Thyroid gland (tissue), 4 donors: ENCODE results near the gene KIAA0232. TPM values are rescaled to one million over a fixed set of nuclear protein-coding genes. Genes with fewer than 3 reads are reported as not detected.

Experiments used
- DNase-seq, 2 donors: peaks; one replicate each; pipeline ENCODE4 v3.0.0-alpha.2; 2019
- H3K27ac ChIP-seq, 3 donors: fragments of 200-600 bp; sonication (generic); 1 replicate in 2 of 3; 2 replicates in 1 of 3; pipeline ENCODE4 v1.5.1; 2016 to 2019; ENCODE audit warnings: mild to moderate bottlenecking in 1 of 3, moderate library complexity in 1 of 3
- H3K27me3 ChIP-seq: fragments of 200-600 bp; sonication (generic); one replicate; pipeline ENCODE4 v1.5.1; 2019
- H3K36me3 ChIP-seq, 2 donors: fragments of 200-600 bp; sonication (generic); one replicate each; pipeline ENCODE4 v1.5.1; 2016 to 2019
- H3K4me1 ChIP-seq, 2 donors: fragments of 200-600 bp; sonication (generic); one replicate each; pipeline ENCODE4 v1.5.1; 2017 to 2019
- H3K4me3 ChIP-seq, 3 donors: fragments of 200-600 bp; sonication (generic); replicated peaks in 1 of 3; 1 replicate in 2 of 3; 2 replicates in 1 of 3; pipeline ENCODE4 v1.5.1; 2016; ENCODE audit warnings: mild to moderate bottlenecking in 1 of 3
- H3K9me3 ChIP-seq: fragments of 200-600 bp; sonication (generic); one replicate; pipeline ENCODE4 v1.5.1; 2017
- CTCF ChIP-seq, 6 experiments: fragments of 200-600 bp in 3 of 6; fragments of 450-650 bp in 3 of 6; sonication (generic) in 3 of 6; IDR thresholded peaks; one replicate each; pipeline ENCODE4 v1.5.1; 2016 to 2019; ENCODE audit warnings: antibody characterized with exemption in 6 of 6, mild to moderate bottlenecking in 2 of 6, inconsistent platforms in 1 of 6, moderate library complexity in 1 of 6
- POLR2A ChIP-seq, 2 donors: fragments of 450-650 bp; IDR thresholded peaks; one replicate each; pipeline ENCODE4 v1.6.1; 2017; ENCODE audit warnings: antibody characterized with exemption in 2 of 2, mild to moderate bottlenecking in 2 of 2, moderate library complexity in 1 of 2
- WGBS, 2 donors: methylation state at CpG; one replicate each; pipeline ENCODE4 v1.1.5; 2017; 5-methylcytosine and 5-hydroxymethylcytosine counted together
- intact Hi-C: fragments of 100-400 bp; cut with DNase I; formaldehyde crosslinking; loops from one replicate; pipeline ENCODE4 v1.15.1; 2023
- total RNA-seq, 4 donors: library from RNA; depleted of rRNA; stranded (reverse); fragments of >200 nt; gene quantifications; one replicate each; pipeline ENCODE4 v1.2.3, GENCODE V29; 2016

The KIAA0232 gene
- total RNA-seq, 4 donors from 2014 or later: 37.1 to 73.2 (median 50.6) TPM

GRCh38 chr4:6764976-6765620, 17.4 kb upstream of the KIAA0232 start:
- intact Hi-C loops: no loop called here
- H3K36me3 ChIP-seq: no peaks in the 10 kb centered on the region

GRCh38 chr4:6765703-6766102, 16.8 kb upstream of the KIAA0232 start:
- Histone ChIP-seq H3K4me1 (peaks cover 0 to 4% of the 10 kb centered on the region in 2 donors), H3K27me3 (no peaks in the 10 kb centered on the region), H3K27ac (no peak overlapping the region), H3K36me3 (no peaks in the 10 kb centered on the region), H3K4me3 (no peak overlapping the region), H3K9me3 (no peaks in the 10 kb centered on the region)
- TF ChIP-seq POLR2A (IDR thresholded peaks at IDR 0.05): no peak
- no peak for TF ChIP-seq CTCF (IDR thresholded peaks at IDR 0.05)
- 94 to 98% methylated on average over 2 of the region's 2 CpGs for WGBS, 2 donors
- intact Hi-C loops: no loop called here
- DNase-seq: no peak

More at GRCh38 chr4:6764976-6765620, 17.4 kb upstream of the KIAA0232 start:
- Histone ChIP-seq H3K27me3 (no peaks in the 10 kb centered on the region), H3K4me1 (no peaks in the 10 kb centered on the region), H3K4me3 (no peak overlapping the region), H3K27ac (no peak overlapping the region), H3K9me3 (no peaks in the 10 kb centered on the region)
- no peak for DNase-seq
- TF ChIP-seq POLR2A (IDR thresholded peaks at IDR 0.05) (no peak), CTCF (IDR thresholded peaks at IDR 0.05) (no peak)
- WGBS, 2 donors: 84 to 87% methylated on average over 11 of the region's 11 CpGs

- no peak for DNase-seq
- peaks cover 11 to 21% of the 10 kb centered on the region in 2 donors for H3K4me1 ChIP-seq
Observed at GRCh38 chr4:6767386-6767747, 15.2 kb upstream of the KIAA0232 start.

GRCh38 chr4:6767748-6768538, 14.6 kb upstream of the KIAA0232 start:
- H3K27ac ChIP-seq: no peak overlapping the region
- DNase-seq: no peak
- H3K36me3 ChIP-seq: no peaks in the 10 kb centered on the region
- intact Hi-C loops: no loop called here
- no peak overlapping the region for H3K4me3 ChIP-seq
- H3K4me1 ChIP-seq: peaks cover 17 to 27% of the 10 kb centered on the region in 2 donors
- no peaks in the 10 kb centered on the region for H3K27me3 ChIP-seq
- TF ChIP-seq POLR2A (IDR thresholded peaks at IDR 0.05) (no peak), CTCF (IDR thresholded peaks at IDR 0.05) (no peak)
- 76 to 83% methylated on average over 13 to 15 of the region's 22 CpGs for WGBS, 2 donors
- no peaks in the 10 kb centered on the region for H3K9me3 ChIP-seq

More at GRCh38 chr4:6767386-6767747, 15.2 kb upstream of the KIAA0232 start:
- Histone ChIP-seq H3K36me3 (no peaks in the 10 kb centered on the region), H3K27ac (no peak overlapping the region), H3K4me3 (no peak overlapping the region), H3K9me3 (no peaks in the 10 kb centered on the region), H3K27me3 (no peaks in the 10 kb centered on the region)
- WGBS, 2 donors: 82 to 84% methylated on average over 6 of the region's 6 CpGs
- no peak for TF ChIP-seq CTCF (IDR thresholded peaks at IDR 0.05)
- no peak for TF ChIP-seq POLR2A (IDR thresholded peaks at IDR 0.05)
- intact Hi-C loops: no loop called here

GRCh38 chr4:6768539-6768905, 14.0 kb upstream of the KIAA0232 start:
- no peak overlapping the region for H3K27ac ChIP-seq
- 58 to 69% methylated on average over 2 to 4 of the region's 4 CpGs for WGBS, 2 donors
- TF ChIP-seq CTCF (IDR thresholded peaks at IDR 0.05): no peak
- no peak for TF ChIP-seq POLR2A (IDR thresholded peaks at IDR 0.05)

More at GRCh38 chr4:6768539-6768905, 14.0 kb upstream of the KIAA0232 start:
- Histone ChIP-seq H3K27me3 (no peaks in the 10 kb centered on the region), H3K36me3 (no peaks in the 10 kb centered on the region), H3K4me3 (no peak overlapping the region), H3K4me1 (peaks cover 23 to 32% of the 10 kb centered on the region in 2 donors), H3K9me3 (no peaks in the 10 kb centered on the region)
- intact Hi-C loops: no loop called here
- DNase-seq: no peak
